HG03095 (cell line): ENCODE results near the gene TRMT6.

Experiments used
- ATAC-seq: cut with Tn5 transposase; IDR thresholded peaks from one replicate; pipeline ENCODE4 v1.9.1; 2021; ENCODE audit warnings: moderate library complexity; ENCODE audit not compliant: unreplicated experiment

The TRMT6 gene

GRCh38 chr20:5949943-5950270, 426 bp downstream of the TRMT6 start:
- no peak for ATAC-seq

- ATAC-seq, result no peak
Measured at GRCh38 chr20:5947276-5947675, 3.1 kb downstream of the TRMT6 start.

GRCh38 chr20:5945963-5946362, 4.4 kb downstream of the TRMT6 start:
- ATAC-seq, result no peak

- ATAC-seq, result no peak
Measured at GRCh38 chr20:5938456-5939029, 11.8 kb downstream of the TRMT6 start.

GRCh38 chr20:5936238-5936637, 14.1 kb downstream of the TRMT6 start:
- no peak for ATAC-seq

GRCh38 chr20:5935384-5935783, 14.9 kb downstream of the TRMT6 start:
- ATAC-seq, result no peak

GRCh38 chr20:5933802-5934436, 16.4 kb downstream of the TRMT6 start:
- ATAC-seq, result no peak

- no peak for ATAC-seq
Measured at GRCh38 chr20:5932796-5933195, 17.5 kb downstream of the TRMT6 start.

GRCh38 chr20:5931411-5931810, 18.9 kb downstream of the TRMT6 start:
- ATAC-seq, result no peak

GRCh38 chr20:5928836-5929715, 21.3 kb downstream of the TRMT6 start:
- no peak for ATAC-seq

- ATAC-seq, result no peak
Measured at GRCh38 chr20:5927749-5928462, 22.4 kb downstream of the TRMT6 start.

- ATAC-seq, result no peak
Measured at GRCh38 chr20:5925551-5925950, 24.8 kb downstream of the TRMT6 start.

GRCh38 chr20:5923493-5923892, 26.8 kb downstream of the TRMT6 start:
- ATAC-seq, result no peak

- ATAC-seq, result no peak
Measured at GRCh38 chr20:5920581-5920980, 29.8 kb downstream of the TRMT6 start.

GRCh38 chr20:5919626-5920544, 30.4 kb downstream of the TRMT6 start:
- no peak for ATAC-seq

- no peak for ATAC-seq
Measured at GRCh38 chr20:5918856-5919625, 31.3 kb downstream of the TRMT6 start.

- ATAC-seq, result no peak
Measured at GRCh38 chr20:5914859-5915258, 35.5 kb downstream of the TRMT6 start.

- no peak for ATAC-seq
Measured at GRCh38 chr20:5913166-5913565, 37.2 kb downstream of the TRMT6 start.

- ATAC-seq, result no peak
Measured at GRCh38 chr20:5910186-5910585, 40.1 kb downstream of the TRMT6 start.

GRCh38 chr20:5908981-5909380, 41.4 kb downstream of the TRMT6 start:
- no peak for ATAC-seq
